K562 (cell line): ENCODE results near the gene CCDC88C.

Source experiments
- HCFC1 ChIP-seq: IDR thresholded peaks from 2 replicates; pipeline ENCODE4 v1.6.1; 2012; ENCODE audit warnings: low read depth, low read length, improper control_type of control experiment
- HMGN3 ChIP-seq: IDR thresholded peaks from 2 replicates; pipeline ENCODE4 v1.6.1; 2011; ENCODE audit warnings: borderline replicate concordance, low read depth, mild to moderate bottlenecking, mixed read lengths, low read length; ENCODE audit not compliant: insufficient read length; ENCODE audit errors: extremely low read depth
- POLR2A ChIP-seq: fragments of 450-650 bp; conservative IDR thresholded peaks from 2 replicates; pipeline ENCODE4 v1.6.1; 2016
- PRMT5 ChIP-seq: sonication (generic); formaldehyde crosslinking; IDR thresholded peaks from 2 replicates; pipeline ENCODE4 v1.5.0; 2020; ENCODE audit warnings: missing genetic modification reagents
- RCOR1 ChIP-seq, 2 experiments: IDR thresholded peaks; 2 replicates each; pipeline ENCODE4 v1.6.1; 2012; ENCODE audit warnings: low read depth in 2 of 2, low read length in 2 of 2, borderline replicate concordance in 1 of 2, improper control_type of control experiment in 1 of 2
- TAF1 ChIP-seq: IDR thresholded peaks from 2 replicates; pipeline ENCODE4 v1.6.1; 2011; ENCODE audit warnings: mild to moderate bottlenecking, low read length, moderate library complexity; ENCODE audit not compliant: insufficient read depth, control insufficient read depth, severe bottlenecking; ENCODE audit errors: extremely low read depth
- TF ChIP-seq, protein P1 (sequence below), 3 experiments: IDR thresholded peaks in 2 of 3; conservative IDR thresholded peaks in 1 of 3; 2 replicates each; pipeline ENCODE4 v1.5.1; 2011 to 2012; ENCODE audit warnings: low read length in 3 of 3, mild to moderate bottlenecking in 3 of 3, control low read depth in 2 of 3, improper control_type of control experiment in 1 of 3, inconsistent platforms in 1 of 3, low read depth in 1 of 3, mixed read lengths in 1 of 3, moderate library complexity in 1 of 3; ENCODE audit not compliant: insufficient read depth in 2 of 3
- TF ChIP-seq, protein P2 (sequence below): fragments of 450-650 bp; IDR thresholded peaks from 2 replicates; pipeline ENCODE4 v1.6.1; 2016

DNA sequence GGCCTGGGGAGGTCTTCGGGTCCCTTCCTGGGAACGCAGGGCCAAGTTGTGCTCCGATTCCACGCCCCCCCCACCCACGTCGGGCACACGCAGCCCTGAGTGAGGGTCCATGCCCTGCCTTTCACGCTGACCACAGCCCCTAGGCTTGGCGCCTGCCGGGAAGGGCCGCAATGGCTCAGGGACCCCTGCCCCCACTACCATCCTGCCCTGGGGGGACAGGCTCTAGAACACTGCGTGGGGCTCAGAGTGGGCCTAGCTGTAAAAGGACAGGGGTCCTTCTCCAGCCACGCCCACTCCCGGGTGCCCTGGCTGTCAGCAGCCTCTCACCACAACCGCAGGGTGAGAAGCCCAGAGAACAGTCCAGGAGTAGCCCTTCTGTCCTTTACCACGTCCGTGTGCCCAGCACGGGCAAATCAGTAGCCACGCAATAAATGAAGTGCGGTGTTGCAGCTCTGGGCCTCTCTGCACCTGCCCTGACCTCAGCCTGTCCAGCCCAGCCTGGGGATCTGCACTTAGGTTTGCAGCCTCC, 163.8 kb downstream of the CCDC88C start:
- TF ChIP-seq POLR2A, result no peak
- no peak for TF ChIP-seq RCOR1 (IDR thresholded peaks at IDR 0.05; ENCODE audit: borderline replicate concordance in 1 of 2, low read depth in 2 of 2, low read length in 2 of 2)
- TF ChIP-seq, protein P1, sequence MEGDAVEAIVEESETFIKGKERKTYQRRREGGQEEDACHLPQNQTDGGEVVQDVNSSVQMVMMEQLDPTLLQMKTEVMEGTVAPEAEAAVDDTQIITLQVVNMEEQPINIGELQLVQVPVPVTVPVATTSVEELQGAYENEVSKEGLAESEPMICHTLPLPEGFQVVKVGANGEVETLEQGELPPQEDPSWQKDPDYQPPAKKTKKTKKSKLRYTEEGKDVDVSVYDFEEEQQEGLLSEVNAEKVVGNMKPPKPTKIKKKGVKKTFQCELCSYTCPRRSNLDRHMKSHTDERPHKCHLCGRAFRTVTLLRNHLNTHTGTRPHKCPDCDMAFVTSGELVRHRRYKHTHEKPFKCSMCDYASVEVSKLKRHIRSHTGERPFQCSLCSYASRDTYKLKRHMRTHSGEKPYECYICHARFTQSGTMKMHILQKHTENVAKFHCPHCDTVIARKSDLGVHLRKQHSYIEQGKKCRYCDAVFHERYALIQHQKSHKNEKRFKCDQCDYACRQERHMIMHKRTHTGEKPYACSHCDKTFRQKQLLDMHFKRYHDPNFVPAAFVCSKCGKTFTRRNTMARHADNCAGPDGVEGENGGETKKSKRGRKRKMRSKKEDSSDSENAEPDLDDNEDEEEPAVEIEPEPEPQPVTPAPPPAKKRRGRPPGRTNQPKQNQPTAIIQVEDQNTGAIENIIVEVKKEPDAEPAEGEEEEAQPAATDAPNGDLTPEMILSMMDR (IDR thresholded peaks at IDR 0.05 in 2 of 3, conservative IDR thresholded peaks at IDR 0.05 in 1 of 3; ENCODE audit: insufficient read depth in 2 of 3, low read depth in 1 of 3, low read length in 3 of 3), result no peak
- no peak for TF ChIP-seq HCFC1
- TF ChIP-seq, protein P2, sequence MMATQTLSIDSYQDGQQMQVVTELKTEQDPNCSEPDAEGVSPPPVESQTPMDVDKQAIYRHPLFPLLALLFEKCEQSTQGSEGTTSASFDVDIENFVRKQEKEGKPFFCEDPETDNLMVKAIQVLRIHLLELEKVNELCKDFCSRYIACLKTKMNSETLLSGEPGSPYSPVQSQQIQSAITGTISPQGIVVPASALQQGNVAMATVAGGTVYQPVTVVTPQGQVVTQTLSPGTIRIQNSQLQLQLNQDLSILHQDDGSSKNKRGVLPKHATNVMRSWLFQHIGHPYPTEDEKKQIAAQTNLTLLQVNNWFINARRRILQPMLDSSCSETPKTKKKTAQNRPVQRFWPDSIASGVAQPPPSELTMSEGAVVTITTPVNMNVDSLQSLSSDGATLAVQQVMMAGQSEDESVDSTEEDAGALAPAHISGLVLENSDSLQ, result no peak
- no peak for TF ChIP-seq HMGN3
- TF ChIP-seq PRMT5 (CRISPR knock-in tag), result no peak
- no peak for TF ChIP-seq TAF1
